ENCODE results near the gene SNAI3.
A peak's percentile ranks its signal among the peaks of the same experiment; 100 is the strongest.

SNAI3 gene

GRCh38 chr16:88705801-88706228, 19.5 kb upstream of the SNAI3 start:
- no peak for DNase-seq (ENCODE audit: low read depth in 1 of 2, low spot score in 1 of 2)

DNA sequence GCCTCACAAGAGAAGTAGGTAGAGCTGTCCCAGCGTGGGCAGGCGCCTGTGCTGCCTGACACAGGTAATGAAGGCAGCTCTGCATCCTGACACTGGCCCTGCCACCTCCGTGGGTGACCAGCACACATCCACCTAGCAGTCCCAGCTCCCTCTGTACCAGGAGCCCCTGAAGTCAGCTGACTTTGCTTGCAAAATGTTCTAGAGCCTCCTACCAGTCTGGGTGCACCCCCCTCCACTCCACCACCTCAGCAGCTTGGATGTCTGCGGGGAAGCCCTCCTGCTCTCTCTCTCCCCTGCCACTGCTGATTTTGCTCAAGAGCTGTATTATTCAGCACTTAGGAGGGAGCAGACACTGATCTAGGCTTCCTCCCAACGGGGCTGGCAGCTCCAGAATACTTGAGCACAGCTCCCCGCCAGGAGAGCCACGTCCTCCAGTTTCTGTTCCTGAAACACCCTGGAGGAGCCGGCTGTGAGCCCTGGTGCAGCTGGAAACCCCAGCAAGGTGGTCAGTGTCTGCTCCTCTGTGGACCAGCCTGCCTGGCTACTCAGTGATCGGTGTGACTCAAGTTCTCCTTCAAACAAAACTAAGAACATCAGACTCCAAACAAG, 18.9 kb upstream of the SNAI3 start:
- DNase-seq (ENCODE audit: low read depth in 1 of 2, low spot score in 1 of 2): no peak

GRCh38 chr16:88703486-88704309, 17.4 kb upstream of the SNAI3 start:
- DNase-seq (ENCODE audit: low read depth in 1 of 2, low spot score in 1 of 2): peak in 1 of 2 donors; percentile 43

GRCh38 chr16:88702371-88703210, 16.3 kb upstream of the SNAI3 start:
- no peak for DNase-seq (ENCODE audit: low read depth in 1 of 2, low spot score in 1 of 2)

DNA sequence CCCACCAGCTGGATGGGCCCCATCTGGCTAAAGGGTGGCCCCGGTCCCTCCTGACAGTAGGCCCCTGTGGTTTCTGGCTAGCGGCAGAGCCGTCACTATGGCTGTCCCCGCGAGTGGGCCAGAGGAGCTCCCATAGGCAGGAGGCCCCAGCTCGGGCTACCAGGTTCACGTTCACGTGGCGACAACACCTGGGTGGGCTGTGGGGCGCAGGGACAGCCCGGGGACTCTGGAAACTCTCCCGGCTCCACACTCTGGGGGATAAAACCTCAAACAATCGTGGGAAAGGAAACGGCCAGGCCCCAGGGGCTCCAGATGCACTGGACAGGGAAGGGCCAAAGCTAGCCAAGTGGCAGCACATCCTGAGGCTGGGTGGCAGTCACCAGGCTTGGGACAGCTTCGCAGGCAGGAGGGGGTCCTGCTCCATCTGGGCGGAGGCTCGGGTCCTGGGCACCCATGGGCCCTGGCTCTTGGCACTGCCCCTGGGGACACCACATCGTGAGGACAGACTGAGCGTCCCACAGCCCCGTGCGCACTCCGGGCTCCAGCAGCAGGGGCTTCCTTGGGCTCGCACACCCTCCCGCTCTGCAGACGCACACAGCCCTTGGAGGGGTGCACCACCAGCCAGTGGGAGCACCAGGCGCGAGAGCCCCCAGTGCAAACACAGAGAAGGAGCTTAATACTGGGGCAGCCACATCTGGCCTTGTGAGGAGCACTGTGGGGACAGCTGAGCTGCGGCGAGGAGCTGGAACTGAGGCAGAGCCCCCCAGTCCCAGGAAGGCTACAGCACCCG, 15.5 kb upstream of the SNAI3 start:
- DNase-seq (ENCODE audit: low read depth in 1 of 2, low spot score in 1 of 2): no peak

DNA sequence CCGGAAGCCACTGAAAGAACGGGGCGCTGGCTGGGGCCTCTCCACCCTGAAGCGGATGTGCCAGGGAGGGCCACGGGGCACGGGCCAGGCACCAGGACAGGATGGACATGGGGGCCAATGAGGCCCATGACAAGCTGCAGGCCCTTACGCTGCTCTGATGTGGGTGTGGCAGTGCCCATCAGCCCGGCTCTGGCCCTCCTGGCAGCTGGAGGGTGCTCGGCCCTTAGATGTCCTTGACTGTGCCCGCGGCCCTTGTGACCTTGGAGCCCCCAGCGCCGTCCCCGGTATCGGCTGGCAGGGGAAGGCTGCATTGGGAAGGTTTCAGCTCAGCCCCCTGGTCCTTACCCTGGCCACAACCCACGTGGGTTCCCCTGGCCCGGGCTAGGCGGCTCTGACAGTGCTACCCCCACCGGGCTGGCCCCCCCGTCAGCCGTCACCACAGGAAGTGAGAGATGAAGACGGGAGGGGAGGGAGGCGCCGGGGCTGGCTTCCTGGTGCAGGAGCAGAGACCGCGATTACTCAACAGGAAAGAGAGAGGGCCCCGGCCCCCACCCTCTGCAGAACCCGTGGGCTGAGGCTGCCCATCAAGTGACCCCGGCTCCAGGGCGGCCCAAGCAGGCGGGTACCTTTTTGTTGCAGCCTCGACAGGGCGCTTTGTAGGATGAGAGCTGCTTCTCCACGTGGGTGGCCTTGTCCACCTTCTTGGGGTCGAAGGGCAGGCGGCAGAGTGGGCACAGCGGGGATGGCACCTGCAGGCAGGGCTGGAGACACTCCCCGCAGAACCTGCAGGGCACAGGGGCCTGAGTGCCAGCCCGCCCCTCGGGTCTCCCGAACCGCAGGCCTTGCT, 14.6 kb upstream of the SNAI3 start:
- peak; percentile 81 to 94 for DNase-seq (ENCODE audit: low read depth in 1 of 2, low spot score in 1 of 2)

DNA sequence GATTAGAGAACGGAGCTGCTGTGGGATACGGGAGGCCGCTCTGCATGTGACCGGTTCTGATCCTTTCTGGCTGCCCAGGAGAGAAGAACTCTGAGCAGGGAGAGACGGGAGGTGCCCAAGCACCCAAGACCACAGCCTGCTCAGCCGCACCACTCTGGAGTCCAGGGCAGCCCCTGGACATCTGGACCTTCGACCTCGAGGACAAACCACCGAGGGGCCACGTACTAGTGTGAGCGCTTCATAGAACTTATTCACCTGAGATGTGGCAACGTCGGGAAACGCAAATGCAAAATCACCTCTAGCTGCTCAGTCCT, 14.0 kb upstream of the SNAI3 start:
- DNase-seq (ENCODE audit: low read depth in 1 of 2, low spot score in 1 of 2): no peak

- no peak for DNase-seq (ENCODE audit: low read depth in 1 of 2, low spot score in 1 of 2)
Measured at GRCh38 chr16:88699180-88699579, 12.9 kb upstream of the SNAI3 start.

- DNase-seq (ENCODE audit: low read depth in 1 of 2, low spot score in 1 of 2): no peak
Measured at GRCh38 chr16:88698646-88699045, 12.3 kb upstream of the SNAI3 start.

DNA sequence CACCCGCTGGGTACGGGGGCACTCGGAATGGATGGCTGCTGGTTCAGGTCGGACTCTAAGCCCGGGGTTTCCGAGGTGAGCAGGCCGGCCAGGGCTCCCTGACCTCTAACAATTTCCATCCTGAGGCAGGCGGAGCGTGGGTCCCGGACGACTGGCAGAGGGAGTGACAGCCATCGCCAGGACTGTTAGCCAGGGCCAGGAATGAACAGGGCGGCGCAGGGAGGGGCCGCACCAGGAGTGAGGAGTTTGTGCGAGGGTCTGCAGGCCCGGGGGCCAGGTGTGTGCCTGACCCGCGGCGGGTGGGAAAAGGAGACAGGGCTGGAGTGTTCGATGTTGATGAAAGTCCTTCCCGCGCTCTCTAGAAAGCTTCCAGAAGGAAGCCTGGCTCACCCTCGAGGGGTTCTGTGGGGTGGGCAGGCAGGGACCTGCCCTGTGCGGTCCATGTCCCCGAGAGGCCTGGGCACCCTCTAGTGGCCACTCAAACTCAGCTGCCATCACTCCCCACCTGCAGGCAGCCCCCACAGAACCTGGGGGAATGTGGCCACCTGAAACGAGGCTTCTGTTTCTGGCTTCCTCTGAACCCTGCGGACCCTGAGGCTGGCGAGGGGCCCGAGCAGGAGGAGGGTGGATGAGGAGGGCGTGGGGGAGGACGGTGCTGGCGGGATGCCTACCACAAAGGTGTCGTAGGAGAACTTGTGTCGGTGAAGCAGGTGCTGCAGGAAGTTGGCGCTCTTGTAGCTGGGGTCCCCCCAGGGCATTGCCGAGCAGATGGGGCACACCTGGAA, 11.7 kb upstream of the SNAI3 start:
- no peak for DNase-seq (ENCODE audit: low read depth in 1 of 2, low spot score in 1 of 2)

GRCh38 chr16:88697116-88697830, 11.0 kb upstream of the SNAI3 start:
- DNase-seq (ENCODE audit: low read depth in 1 of 2, low spot score in 1 of 2): no peak

DNA sequence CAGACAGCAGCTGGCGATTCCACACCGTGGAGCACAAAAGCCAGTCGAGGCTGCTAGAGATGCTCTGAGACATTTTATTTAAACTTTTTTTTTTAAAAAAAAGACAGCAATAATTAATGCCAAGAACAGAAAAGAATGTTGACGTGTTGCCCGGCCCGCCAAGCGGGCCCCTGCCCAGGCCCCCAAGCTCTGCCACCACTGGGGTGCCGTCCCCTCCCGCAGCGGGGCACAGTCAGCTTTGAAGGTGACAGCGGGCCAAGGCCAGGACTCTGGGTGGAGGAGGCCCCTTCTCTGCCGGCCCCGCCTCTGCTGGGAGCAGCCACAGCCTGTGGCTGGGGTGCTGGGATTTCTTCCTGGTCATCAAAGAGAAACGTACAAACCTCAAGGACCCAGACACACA, 10.1 kb upstream of the SNAI3 start:
- DNase-seq (ENCODE audit: low read depth in 1 of 2, low spot score in 1 of 2): no peak

- no peak for DNase-seq (ENCODE audit: low read depth in 1 of 2, low spot score in 1 of 2)
Measured at GRCh38 chr16:88695753-88696152, 9.4 kb upstream of the SNAI3 start.

DNA sequence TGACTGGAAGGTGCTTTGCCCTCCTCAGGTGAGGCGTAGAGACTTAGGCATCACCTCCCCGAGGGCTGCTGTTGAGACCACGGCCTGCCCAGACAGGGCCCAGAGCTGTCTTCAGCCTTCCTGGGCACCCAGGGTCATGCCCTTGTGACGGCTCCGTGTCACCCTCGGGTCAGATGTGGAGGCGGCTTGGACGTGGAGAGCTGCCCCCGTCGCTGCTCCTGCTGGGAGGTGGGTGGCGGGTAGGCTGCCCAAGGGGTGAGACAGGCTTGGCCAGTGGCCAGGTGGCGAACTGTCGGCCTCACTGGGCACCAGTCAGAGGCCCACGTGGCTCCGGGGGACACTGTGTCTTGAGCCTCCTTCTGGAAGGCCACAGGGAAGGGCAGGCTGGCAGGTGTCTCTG, 8.9 kb upstream of the SNAI3 start:
- no peak for DNase-seq (ENCODE audit: low read depth in 1 of 2, low spot score in 1 of 2)

- no peak for DNase-seq (ENCODE audit: low read depth in 1 of 2, low spot score in 1 of 2)
Measured at GRCh38 chr16:88694221-88695087, 8.1 kb upstream of the SNAI3 start.

GRCh38 chr16:88693420-88694177, 7.3 kb upstream of the SNAI3 start:
- no peak for DNase-seq (ENCODE audit: low read depth in 1 of 2, low spot score in 1 of 2)

- no peak for DNase-seq (ENCODE audit: low read depth in 1 of 2, low spot score in 1 of 2)
Measured at GRCh38 chr16:88692861-88693260, 6.6 kb upstream of the SNAI3 start.

Data from activated CD4-positive, alpha-beta T cell treated with anti-CD3 and anti-CD28 coated beads, Interleukin-2, amount 50 U/mL, for 24 hours (primary cell).